ENCODE measurements around the gene ARHGEF40. TPM values are rescaled to one million over a fixed set of nuclear protein-coding genes. Genes with fewer than 3 reads are reported as not detected.

Gene ARHGEF40
- total RNA-seq (2022; extraction: Qiagen RNA extraction; ENCODE audit: low read depth) = 6.5 to 13.7 TPM (median 10.8 TPM) in 5 replicates

DNA sequence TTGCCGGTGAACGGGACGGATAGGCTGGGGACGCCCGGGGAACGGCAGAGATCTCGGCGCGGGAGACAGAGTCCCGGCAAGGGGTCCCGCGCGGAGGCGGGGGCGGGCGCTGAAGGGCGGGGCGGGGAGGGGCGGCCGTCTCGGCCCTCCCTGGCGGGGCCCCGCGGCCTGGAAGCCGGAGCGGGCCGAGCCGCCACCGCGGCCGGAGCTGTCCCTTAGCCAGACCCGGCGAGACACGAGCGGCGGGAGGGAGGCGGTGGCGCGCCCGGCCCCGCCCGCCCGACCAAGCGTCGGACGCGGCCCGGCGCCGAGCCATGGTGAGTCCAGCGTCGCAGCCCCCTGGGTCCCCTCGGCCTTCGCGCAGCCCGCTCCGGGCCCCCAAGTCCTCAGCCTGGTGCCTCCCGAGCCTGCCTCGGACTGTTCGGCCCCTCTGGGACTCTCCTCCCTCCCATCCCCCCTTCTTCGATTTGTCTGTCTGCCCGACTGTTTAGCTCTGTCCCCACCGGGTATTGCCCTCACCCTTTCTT lies at the start of gene ARHGEF40:
TSS of gene ARHGEF40 (plus strand) at position 222 of the 527 bp plus-strand sequence. CDS start at position 315, 93 bp downstream.

DNA sequence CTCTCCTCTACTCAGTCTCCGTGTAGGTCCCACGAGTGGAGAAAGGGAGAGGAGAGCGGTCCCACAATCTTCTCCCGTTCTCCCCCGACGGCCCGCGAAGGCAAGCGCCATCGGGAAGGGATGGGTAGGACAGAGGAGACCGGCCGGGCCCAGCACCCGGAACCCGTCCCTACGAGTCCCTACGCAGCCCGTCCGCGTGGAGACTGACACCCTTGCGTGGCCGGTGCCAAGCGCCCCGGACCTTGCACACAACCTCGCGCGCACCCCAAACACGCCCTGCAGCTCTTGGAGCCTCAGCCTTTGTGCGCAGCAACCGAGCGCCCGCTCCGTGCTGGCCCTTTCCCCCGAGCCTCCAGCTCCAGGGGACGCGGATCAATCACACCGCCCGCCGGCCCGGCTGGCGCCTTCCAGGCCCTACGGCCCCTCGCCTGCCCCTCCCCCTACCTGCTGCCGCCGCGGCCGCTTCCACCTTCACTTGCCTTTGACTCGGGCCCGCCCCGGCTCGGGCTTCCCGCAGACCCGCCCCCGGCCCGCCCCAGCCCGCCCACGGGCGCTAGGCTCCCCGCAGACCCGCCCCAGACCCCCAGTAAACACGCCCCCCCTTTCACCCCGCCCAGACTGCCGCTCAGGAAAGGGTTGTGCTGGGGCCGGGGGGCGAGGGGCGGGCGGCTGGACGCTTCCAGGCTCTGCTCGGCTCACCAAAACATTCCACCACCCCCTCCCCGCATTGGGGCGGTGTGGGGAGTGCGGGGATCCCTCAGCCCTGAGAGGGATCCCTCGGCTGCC lies 45.3 kb upstream of the ARHGEF40 start, which contains the start of gene NDRG2:
TSS of gene NDRG2 (minus strand) at position 477 of the 786 bp plus-strand sequence. CDS start 1,746 bp downstream, outside the sequence.

DNA sequence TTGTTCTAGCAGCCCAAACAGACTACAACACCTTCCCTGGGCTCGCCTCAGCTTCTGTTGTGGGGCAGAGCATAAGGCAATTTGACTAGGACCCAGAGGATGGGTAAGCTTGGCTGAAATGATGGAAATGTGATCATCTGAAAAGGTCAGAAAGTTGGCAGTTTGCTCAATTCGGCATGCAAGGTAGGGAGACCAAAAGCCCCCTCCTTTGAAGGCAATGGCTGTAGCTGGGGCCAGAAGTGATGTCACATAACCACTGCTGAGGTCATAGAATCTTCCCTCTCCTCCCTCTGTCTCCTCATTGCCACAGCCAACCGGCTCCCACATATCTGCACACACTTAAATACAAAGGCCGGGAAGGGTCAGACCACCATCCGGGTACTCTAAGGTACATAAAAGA lies 40.2 kb upstream of the ARHGEF40 start, which contains the start of gene TPPP2:
TSS of gene TPPP2 (plus strand) at position 301 of the 400 bp plus-strand sequence. CDS start 365 bp downstream, outside the sequence.

DNA sequence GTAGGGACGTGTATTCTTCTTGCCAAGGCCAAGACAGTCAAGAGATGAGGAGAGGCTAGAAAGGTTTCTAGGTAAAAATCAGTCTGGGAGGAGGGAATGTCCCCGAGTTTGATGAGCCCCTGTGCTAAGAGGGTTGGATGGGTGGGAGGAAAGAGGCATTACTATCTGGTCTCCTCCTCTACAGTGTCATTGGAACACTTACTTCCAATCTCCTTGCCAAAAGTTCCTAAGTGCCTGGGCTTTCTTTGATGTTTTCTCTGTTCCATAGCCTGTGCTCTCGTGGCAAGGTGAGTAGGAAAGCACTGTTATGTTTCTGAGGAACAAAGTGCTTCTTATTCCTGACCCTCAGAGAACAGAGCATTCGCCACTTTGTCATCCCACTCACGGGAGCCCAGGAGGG lies 35.4 kb upstream of the ARHGEF40 start, which contains the start of gene RNASE13:
TSS of gene RNASE13 (minus strand) at position 101 of the 400 bp plus-strand sequence. CDS start 519 bp downstream, outside the sequence.

DNA sequence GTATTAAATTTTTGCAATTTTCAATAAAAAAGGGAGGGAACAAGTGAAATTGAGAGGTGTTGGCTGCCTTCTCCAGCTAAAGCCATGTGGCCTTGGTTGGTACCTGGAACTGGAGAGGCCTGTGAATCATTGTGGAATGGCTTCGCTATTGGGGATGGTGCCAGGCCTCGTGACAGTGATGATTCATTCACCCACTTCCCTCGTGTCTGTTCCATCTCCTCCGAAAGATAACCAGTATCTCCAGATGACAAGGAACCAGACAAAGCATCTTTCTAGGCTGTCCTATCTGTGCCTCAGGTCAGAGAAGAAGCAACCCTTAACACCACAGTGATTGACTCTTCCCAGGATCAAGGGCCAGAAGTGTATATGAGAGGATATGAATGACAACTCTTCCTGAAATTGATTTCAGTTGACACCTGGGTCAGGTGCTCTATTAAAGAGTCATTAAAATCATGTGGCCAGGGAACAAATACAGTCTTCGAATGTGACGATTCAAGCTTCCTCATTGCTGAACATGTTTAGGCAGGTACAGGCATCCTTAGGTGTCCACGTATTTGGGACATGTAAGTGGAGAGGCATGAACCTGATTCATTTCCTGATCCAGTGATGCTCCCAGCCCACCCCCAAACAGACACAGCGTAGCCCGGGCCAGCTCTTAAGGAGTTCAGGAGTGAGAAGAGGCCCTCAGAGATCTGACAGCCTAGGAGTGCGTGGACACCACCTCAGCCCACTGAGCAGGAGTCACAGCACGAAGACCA lies 28.2 kb upstream of the ARHGEF40 start, which contains the start of gene RNASE7:
TSS of gene RNASE7 (plus strand) at position 687 of the 758 bp plus-strand sequence. CDS start 631 bp downstream, outside the sequence.

DNA sequence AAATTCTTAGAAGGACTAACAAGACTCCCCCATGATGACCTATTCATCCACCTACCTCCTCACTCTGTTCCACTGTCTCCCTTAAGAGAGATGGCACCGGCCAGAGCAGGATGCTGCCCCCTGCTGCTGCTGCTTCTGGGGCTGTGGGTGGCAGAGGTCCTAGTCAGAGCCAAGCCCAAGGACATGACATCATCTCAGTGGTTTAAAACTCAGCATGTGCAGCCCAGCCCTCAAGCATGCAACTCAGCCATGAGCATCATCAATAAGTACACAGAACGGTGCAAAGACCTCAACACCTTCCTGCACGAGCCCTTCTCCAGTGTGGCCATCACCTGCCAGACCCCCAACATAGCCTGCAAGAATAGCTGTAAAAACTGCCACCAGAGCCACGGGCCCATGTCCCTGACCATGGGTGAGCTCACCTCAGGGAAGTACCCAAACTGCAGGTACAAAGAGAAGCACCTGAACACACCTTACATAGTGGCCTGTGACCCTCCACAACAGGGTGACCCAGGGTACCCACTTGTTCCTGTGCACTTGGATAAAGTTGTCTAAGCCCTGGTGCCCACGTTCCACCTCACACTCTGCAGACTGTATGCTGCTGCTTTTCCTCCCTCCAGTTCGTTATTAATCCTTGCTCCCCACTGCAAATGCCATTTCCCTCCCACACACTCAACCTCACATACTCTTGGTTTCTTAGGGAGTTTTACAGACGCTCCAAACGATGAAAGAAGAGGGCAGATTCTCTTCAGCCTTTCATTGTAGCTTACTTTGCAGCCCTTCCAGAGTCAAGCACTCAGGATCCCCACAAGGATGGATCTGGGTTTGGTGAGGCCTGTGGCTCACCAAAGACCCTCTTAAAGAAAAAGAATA lies 12.1 kb upstream of the ARHGEF40 start, which contains the start of gene RNASE8:
TSS of gene RNASE8 (plus strand) at position 20 of the 873 bp plus-strand sequence. CDS start at position 91, 71 bp downstream.

DNA sequence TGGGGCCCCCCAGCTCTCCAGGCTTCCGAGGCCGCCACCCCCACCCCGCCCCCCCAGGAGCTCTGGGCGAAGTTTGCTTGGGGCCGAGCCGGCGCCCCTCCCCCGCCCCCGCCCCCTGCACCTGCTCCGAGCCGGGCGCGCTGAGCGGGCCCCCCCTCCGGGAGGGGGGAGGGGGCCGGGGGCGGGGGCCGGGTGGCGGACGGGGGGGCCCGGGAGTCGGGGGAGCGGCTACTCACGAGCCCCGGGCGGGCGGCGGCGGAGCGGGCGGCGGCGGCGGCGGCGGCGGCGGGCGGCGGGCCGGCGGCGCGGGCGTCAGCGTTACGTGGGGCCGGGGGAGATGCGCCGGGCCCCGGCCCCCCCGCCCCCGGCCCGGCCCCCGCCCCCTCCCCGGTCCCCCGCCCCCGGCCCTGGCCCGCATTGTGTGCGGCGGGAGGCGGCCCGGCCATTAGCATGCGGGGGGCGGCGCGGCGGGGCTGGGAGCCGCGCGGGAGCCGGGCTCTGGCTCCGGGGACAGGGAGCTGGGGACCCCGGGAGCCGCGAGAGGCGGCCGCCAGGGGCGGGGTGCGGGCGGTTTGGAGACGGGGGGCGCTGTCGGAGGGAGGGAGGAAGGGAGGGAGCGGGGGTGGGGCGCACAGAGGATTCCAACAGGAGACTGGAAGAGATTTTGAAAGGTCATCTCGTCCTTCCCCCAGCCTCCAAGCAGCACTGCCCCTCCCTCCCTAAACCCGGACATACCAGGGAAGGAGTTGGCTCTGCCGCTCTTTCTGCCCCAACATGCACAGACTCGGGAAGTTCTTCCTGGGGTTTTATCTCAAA lies 28.2 kb downstream of the ARHGEF40 start, which contains the start of gene ZNF219:
TSS of gene ZNF219 (minus strand) at position 580 of the 816 bp plus-strand sequence. CDS start 5,064 bp downstream, outside the sequence.

DNA sequence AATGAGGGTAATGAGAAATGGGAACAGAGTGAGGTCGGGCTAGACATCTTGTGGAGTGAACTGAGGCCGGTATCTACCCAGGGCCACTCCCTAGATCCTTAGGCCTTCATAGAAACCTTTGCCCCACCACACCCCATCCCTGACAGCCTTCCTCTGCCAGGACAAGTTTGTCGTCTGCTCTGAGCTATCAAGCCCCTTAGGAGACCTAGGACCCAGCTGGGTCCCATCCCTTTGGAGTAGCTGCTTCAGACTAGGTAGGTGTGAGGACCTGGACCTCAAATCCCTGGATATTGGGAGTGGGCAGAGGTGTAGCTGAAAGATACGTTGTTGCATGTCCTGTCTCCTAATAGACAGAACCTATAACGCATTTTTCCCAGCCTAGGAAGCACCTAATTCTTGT lies 30.8 kb downstream of the ARHGEF40 start, which contains the start of gene TMEM253:
TSS of gene TMEM253 (plus strand) at position 136 of the 400 bp plus-strand sequence. CDS start 278 bp downstream, outside the sequence.

Other genes with a start within 250 kb of the ARHGEF40 start
- not detected in 5 replicates for gene RNASE3, start 178.9 kb upstream of the ARHGEF40 start, total RNA-seq (2022; extraction: Qiagen RNA extraction; ENCODE audit: low read depth)
- gene RNASE2, start 114.8 kb upstream of the ARHGEF40 start, total RNA-seq (2022; extraction: Qiagen RNA extraction; ENCODE audit: low read depth) = not detected in 5 replicates
- 71.9 to 81.0 TPM (median 73.6 TPM) in 5 replicates for gene METTL17, start 80.3 kb upstream of the ARHGEF40 start, total RNA-seq (2022; extraction: Qiagen RNA extraction; ENCODE audit: low read depth)
- gene SLC39A2, start 71.0 kb upstream of the ARHGEF40 start, total RNA-seq (2022; extraction: Qiagen RNA extraction; ENCODE audit: low read depth) = not detected in 5 replicates
- gene NDRG2, start 45.2 kb upstream of the ARHGEF40 start, total RNA-seq (2022; extraction: Qiagen RNA extraction; ENCODE audit: low read depth) = 1.8 to 3.8 TPM (median 3.4 TPM) in 5 replicates
- gene TPPP2, start 40.1 kb upstream of the ARHGEF40 start, total RNA-seq (2022; extraction: Qiagen RNA extraction; ENCODE audit: low read depth) = not detected in 5 replicates
- gene RNASE13, start 35.5 kb upstream of the ARHGEF40 start, total RNA-seq (2022; extraction: Qiagen RNA extraction; ENCODE audit: low read depth) = not detected in 5 replicates
- gene RNASE7, start 27.9 kb upstream of the ARHGEF40 start, total RNA-seq (2022; extraction: Qiagen RNA extraction; ENCODE audit: low read depth) = not detected in 5 replicates
- gene RNASE8, start 12.5 kb upstream of the ARHGEF40 start, total RNA-seq (2022; extraction: Qiagen RNA extraction; ENCODE audit: low read depth) = not detected in 5 replicates
- 14.7 to 32.8 TPM (median 31.7 TPM) in 5 replicates for gene ZNF219, start 28.4 kb downstream of the ARHGEF40 start, total RNA-seq (2022; extraction: Qiagen RNA extraction; ENCODE audit: low read depth)
- gene TMEM253, start 30.8 kb downstream of the ARHGEF40 start, total RNA-seq (2022; extraction: Qiagen RNA extraction; ENCODE audit: low read depth) = 0.29 to 1.3 TPM (median 0.84 TPM) in 5 replicates
- gene OR5AU1, start 85.8 kb downstream of the ARHGEF40 start, total RNA-seq (2022; extraction: Qiagen RNA extraction; ENCODE audit: low read depth) = not detected in 5 replicates
- gene HNRNPC, start 199.1 kb downstream of the ARHGEF40 start, total RNA-seq (2022; extraction: Qiagen RNA extraction; ENCODE audit: low read depth) = 768 to 1,101 TPM (median 847 TPM) in 5 replicates
- gene RPGRIP1, start 209.8 kb downstream of the ARHGEF40 start, total RNA-seq (2022; extraction: Qiagen RNA extraction; ENCODE audit: low read depth) = 0.16 to 0.74 TPM (median 0.37 TPM) in 4 of 5 replicates, not detected in the other

All from A549 treated with ZK216348 at 1 μM for 4 hours (cell line).